NB4 (cell line): Measurements from ENCODE around the gene NUPR1.

Source experiments
- MYC ChIP-seq: IDR thresholded peaks from 2 replicates; pipeline ENCODE4 v1.6.1; 2011; ENCODE audit warnings: low read depth, low read length
- POLR2A ChIP-seq: IDR thresholded peaks from 2 replicates; pipeline ENCODE4 v1.6.1; 2011; ENCODE audit warnings: mild to moderate bottlenecking; ENCODE audit not compliant: insufficient read length; ENCODE audit errors: extremely low read depth
- TF ChIP-seq, protein P1 (sequence below): IDR thresholded peaks from one replicate; pipeline ENCODE4 v1.5.1; 2012; ENCODE audit warnings: low read depth, low read length

DNA sequence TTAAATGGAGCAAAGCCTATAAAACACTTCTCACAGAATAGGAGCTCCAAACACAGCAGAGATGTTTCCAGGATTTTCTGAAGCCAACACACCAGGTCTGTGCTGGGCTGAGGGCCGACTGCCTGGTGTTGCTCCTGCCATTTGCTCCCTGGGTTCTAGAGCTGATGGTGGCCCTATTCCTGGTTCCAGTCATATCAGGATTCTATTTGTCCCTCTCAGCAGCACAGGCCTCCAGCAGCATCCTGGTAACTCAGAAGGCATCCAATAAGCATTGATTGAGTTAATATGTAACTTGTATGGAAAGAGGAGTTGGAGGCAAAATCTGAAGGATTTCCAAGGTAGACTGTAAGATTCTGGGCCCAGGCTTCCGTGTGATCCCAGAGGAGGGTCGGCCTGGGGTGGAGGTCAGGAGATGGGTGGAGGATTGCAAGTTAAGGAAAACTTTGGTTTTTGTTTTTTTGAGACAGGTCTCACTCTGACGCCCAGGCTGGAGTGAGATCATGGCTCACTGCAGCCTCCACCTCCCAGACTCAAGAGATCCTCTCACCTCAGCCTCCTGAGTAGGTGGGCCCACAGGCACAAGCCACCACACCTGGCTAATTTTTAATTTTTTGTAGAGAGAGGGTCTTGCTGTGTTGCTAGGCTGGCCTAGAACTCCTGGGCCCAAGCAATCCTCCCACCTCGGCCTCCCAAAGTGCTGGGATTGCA is 5.7 kb downstream of the NUPR1 start:
- TF ChIP-seq, protein P1, sequence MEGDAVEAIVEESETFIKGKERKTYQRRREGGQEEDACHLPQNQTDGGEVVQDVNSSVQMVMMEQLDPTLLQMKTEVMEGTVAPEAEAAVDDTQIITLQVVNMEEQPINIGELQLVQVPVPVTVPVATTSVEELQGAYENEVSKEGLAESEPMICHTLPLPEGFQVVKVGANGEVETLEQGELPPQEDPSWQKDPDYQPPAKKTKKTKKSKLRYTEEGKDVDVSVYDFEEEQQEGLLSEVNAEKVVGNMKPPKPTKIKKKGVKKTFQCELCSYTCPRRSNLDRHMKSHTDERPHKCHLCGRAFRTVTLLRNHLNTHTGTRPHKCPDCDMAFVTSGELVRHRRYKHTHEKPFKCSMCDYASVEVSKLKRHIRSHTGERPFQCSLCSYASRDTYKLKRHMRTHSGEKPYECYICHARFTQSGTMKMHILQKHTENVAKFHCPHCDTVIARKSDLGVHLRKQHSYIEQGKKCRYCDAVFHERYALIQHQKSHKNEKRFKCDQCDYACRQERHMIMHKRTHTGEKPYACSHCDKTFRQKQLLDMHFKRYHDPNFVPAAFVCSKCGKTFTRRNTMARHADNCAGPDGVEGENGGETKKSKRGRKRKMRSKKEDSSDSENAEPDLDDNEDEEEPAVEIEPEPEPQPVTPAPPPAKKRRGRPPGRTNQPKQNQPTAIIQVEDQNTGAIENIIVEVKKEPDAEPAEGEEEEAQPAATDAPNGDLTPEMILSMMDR, result no peak
- TF ChIP-seq POLR2A (no peak), MYC (no peak)
